Right lobe of liver (tissue), 6 donors: ENCODE measurements around the gene RXYLT1. TPM values are rescaled to one million over a fixed set of nuclear protein-coding genes. Genes with fewer than 3 reads are reported as not detected.

Experiments used
- ATAC-seq, 4 donors: fragments of 200-7000 bp; cut with Tn5 transposase; one replicate each; pipeline ENCODE4 v1.9.1; 2020; ENCODE audit warnings: mild to moderate bottlenecking in 4 of 4, moderate library complexity in 4 of 4
- DNase-seq, 3 donors: peaks; one replicate each; pipeline ENCODE4 v3.0.0-alpha.2; 2020
- H3K27ac ChIP-seq, 3 donors: fragments of 200-600 bp; one replicate each; pipeline ENCODE4 v1.8.0; 2022
- H3K27me3 ChIP-seq, 2 donors: fragments of 200-600 bp; one replicate each; pipeline ENCODE4 v1.8.0; 2022
- H3K36me3 ChIP-seq, 4 donors: fragments of 200-600 bp; sonication (generic) in 1 of 4; one replicate each; pipeline versions ENCODE4 v1.5.1 to v1.8.0; 2017 to 2022; ENCODE audit warnings: control low read depth in 1 of 4
- H3K4me1 ChIP-seq, 4 donors: fragments of 200-600 bp; sonication (generic) in 1 of 4; one replicate each; pipeline versions ENCODE4 v1.5.1 to v1.8.0; 2017 to 2022; ENCODE audit warnings: control low read depth in 1 of 4
- H3K4me3 ChIP-seq, 3 donors: fragments of 200-600 bp; one replicate each; pipeline ENCODE4 v1.8.0; 2022
- H3K9me3 ChIP-seq, 4 donors: fragments of 200-600 bp; sonication (generic) in 1 of 4; one replicate each; pipeline versions ENCODE4 v1.5.1 to v1.8.0; 2017 to 2022; ENCODE audit warnings: control low read depth in 1 of 4
- CTCF ChIP-seq, 4 donors: fragments of 200-600 bp in 3 of 4; fragments of 450-650 bp in 1 of 4; IDR thresholded peaks; one replicate each; pipeline versions ENCODE4 v1.5.1 to v1.8.0; 2016 to 2022; ENCODE audit warnings: antibody characterized with exemption in 4 of 4, mild to moderate bottlenecking in 2 of 4
- POLR2A ChIP-seq: fragments of 450-650 bp; IDR thresholded peaks from one replicate; pipeline ENCODE4 v1.6.1; 2017; ENCODE audit warnings: antibody characterized with exemption, mild to moderate bottlenecking
- WGBS: methylation state at CpG from one replicate; pipeline ENCODE4 v1.1.6; 2018; ENCODE audit warnings: low coverage, low lambda C conversion rate; ENCODE audit not compliant: insufficient coverage; ENCODE audit errors: missing lambda C conversion rate; 5-methylcytosine and 5-hydroxymethylcytosine counted together
- intact Hi-C, 2 donors: fragments of 100-400 bp; cut with DNase I; formaldehyde crosslinking; loops; one replicate each; pipeline versions ENCODE4 v1.11.2 to v1.14.1; 2022
- total RNA-seq, 6 experiments: library from RNA; depleted of rRNA in 2 of 6; stranded (reverse); fragments of >200 nt in 2 of 6; fragmentation: NEBNext Ultra II Directional in 3 of 6; extraction: Animal tissue kit (Norgen Biotek cat#: 25700) in 3 of 6; gene quantifications; one replicate each; pipeline versions ENCODE4 v1.1.0 to v1.2.4, GENCODE V29; 2016 to 2023
- donor health status: DM: no; HTN: yes; CAD: no.
- donor health status: DM: no; HTN: no; CAD: no.
- donor health status: DM: no; HTN: no; CAD: no.
- donor health status: DM: no; HTN: yes; CAD: no.
- donor health status: DM: no; HTN: yes; CAD: no.

Gene RXYLT1
- total RNA-seq, 6 experiments from 2014 or later = 8.8 to 10.9 (median 10.3) TPM

GRCh38 chr12:63795944-63796343, 16.2 kb downstream of the RXYLT1 start:
- H3K36me3 ChIP-seq = peaks cover 0 to under 1% (median 0%) of the 10 kb centered on the region in 4 donors
- H3K27ac ChIP-seq = peak overlapping the region in 1 of 3 donors; percentile 43
- TF ChIP-seq CTCF (IDR thresholded peaks at IDR 0.05) = no peak
- no peak for TF ChIP-seq POLR2A
- H3K9me3 ChIP-seq = no peaks in the 10 kb centered on the region
- H3K4me1 ChIP-seq = peaks cover 0 to 6% (median 0%) of the 10 kb centered on the region in 4 donors
- WGBS = 43% methylated on average over 6 of the region's 6 CpGs
- peak; percentile 49 to 87 (median 58) for ATAC-seq
- DNase-seq = no peak
- no peak overlapping the region for H3K4me3 ChIP-seq
- H3K27me3 ChIP-seq = no peaks in the 10 kb centered on the region
- intact Hi-C loops = no loop called here

GRCh38 chr12:63802012-63802608, 22.4 kb downstream of the RXYLT1 start:
- ATAC-seq (peak; percentile 38 to 61 (median 54)), DNase-seq (no peak)
- 44% methylated on average over 6 of the region's 6 CpGs for WGBS
- H3K4me1 ChIP-seq = peaks cover 0 to 10% (median 5%) of the 10 kb centered on the region in 4 donors
- no peak overlapping the region for H3K4me3 ChIP-seq
- intact Hi-C loops = no loop called here
- H3K9me3 ChIP-seq = no peaks in the 10 kb centered on the region
- H3K36me3 ChIP-seq = no peaks in the 10 kb centered on the region
- H3K27ac ChIP-seq = no peak overlapping the region
- H3K27me3 ChIP-seq = no peaks in the 10 kb centered on the region
- no peak for TF ChIP-seq POLR2A
- TF ChIP-seq CTCF (IDR thresholded peaks at IDR 0.05) = peak; percentile 55 to 61 (median 58)

- Histone ChIP-seq H3K27ac (no peak overlapping the region), H3K4me3 (no peak overlapping the region), H3K36me3 (no peaks in the 10 kb centered on the region), H3K4me1 (peaks cover 0 to 13% (median 5%) of the 10 kb centered on the region in 4 donors), H3K9me3 (no peaks in the 10 kb centered on the region), H3K27me3 (no peaks in the 10 kb centered on the region)
- no peak for TF ChIP-seq POLR2A
- TF ChIP-seq CTCF (IDR thresholded peaks at IDR 0.05) = no peak
- 80% methylated on average over 2 of the region's 2 CpGs for WGBS
- ATAC-seq (no peak), DNase-seq (no peak)
- intact Hi-C loops = no loop called here
Observed at GRCh38 chr12:63804746-63805145, 25.0 kb downstream of the RXYLT1 start.

- no peaks in the 10 kb centered on the region for H3K9me3 ChIP-seq
- H3K27ac ChIP-seq = peak overlapping the region in 2 of 3 donors; percentile 31 to 35
- no peak overlapping the region for H3K4me3 ChIP-seq
- ATAC-seq = peak; percentile 95 to 98 (median 97)
- H3K27me3 ChIP-seq = no peaks in the 10 kb centered on the region
- no peaks in the 10 kb centered on the region for H3K36me3 ChIP-seq
- H3K4me1 ChIP-seq = peaks cover 0 to 18% (median 5%) of the 10 kb centered on the region in 4 donors
- intact Hi-C loops = no loop called here
- peak in 1 of 3 donors; percentile 74 for DNase-seq
- WGBS = 35% methylated on average over 3 of the region's 3 CpGs
- TF ChIP-seq CTCF (IDR thresholded peaks at IDR 0.05) (no peak), POLR2A (no peak)
Observed at GRCh38 chr12:63805704-63806672, 26.3 kb downstream of the RXYLT1 start.
